Astrocyte (in vitro differentiated cells and primary cell): ENCODE measurements around the gene ANKRD18B. TPM values are rescaled to one million over a fixed set of nuclear protein-coding genes. Genes with fewer than 3 reads are reported as not detected.
"Not testable (repeated sequence)": the region's sequence is repeated elsewhere in the genome, so short reads cannot be mapped to it uniquely, and the experiment has no call there.

Experiments
- DNase-seq: peaks from one replicate; pipeline ENCODE4 v3.0.0-alpha.2; 2010; ENCODE audit warnings: low read depth
- FAIRE-seq: peaks from 2 replicates; lab custom pipeline; 2011; peaks lifted over from hg19 to GRCh38; lab: Jason Lieb, UNC
- H2AFZ ChIP-seq: 2 replicates; pipeline ENCODE4 v1.6.0; 2012; ENCODE audit warnings: low read depth, low read length, inconsistent platforms
- H3K27ac ChIP-seq: 2 replicates; pipeline ENCODE4 v1.5.1; 2011; ENCODE audit warnings: low read depth, low read length, inconsistent platforms
- H3K27me3 ChIP-seq: 2 replicates; pipeline ENCODE4 v1.6.0; 2011; ENCODE audit warnings: low read length, inconsistent platforms; ENCODE audit not compliant: insufficient read depth
- H3K36me3 ChIP-seq: 2 replicates; pipeline ENCODE4 v1.5.1; 2011; ENCODE audit warnings: low read length, inconsistent platforms; ENCODE audit not compliant: insufficient read depth
- H3K4me1 ChIP-seq: 2 replicates; pipeline ENCODE4 v1.5.1; 2011; ENCODE audit warnings: low read length, inconsistent platforms; ENCODE audit not compliant: insufficient read depth
- H3K4me2 ChIP-seq: 2 replicates; pipeline ENCODE4 v1.6.0; 2012; ENCODE audit warnings: low read length, inconsistent platforms
- H3K4me3 ChIP-seq: 2 replicates; pipeline ENCODE4 v1.5.1; 2011; ENCODE audit warnings: low read depth, mild to moderate bottlenecking, low read length, inconsistent platforms; ENCODE audit not compliant: insufficient read depth
- H3K79me2 ChIP-seq: 2 replicates; pipeline ENCODE4 v1.6.0; 2012; ENCODE audit warnings: mild to moderate bottlenecking, low read length, inconsistent platforms; ENCODE audit not compliant: insufficient read depth
- H3K9ac ChIP-seq: 2 replicates; pipeline ENCODE4 v1.6.0; 2012; ENCODE audit warnings: mild to moderate bottlenecking, low read length, inconsistent platforms
- H3K9me3 ChIP-seq: 2 replicates; pipeline ENCODE4 v1.5.1; 2012; ENCODE audit warnings: low read depth, mild to moderate bottlenecking, low read length, inconsistent platforms; ENCODE audit not compliant: insufficient read depth
- H4K20me1 ChIP-seq: 2 replicates; pipeline ENCODE4 v1.6.0; 2012; ENCODE audit warnings: low read length, inconsistent platforms; ENCODE audit not compliant: insufficient read depth
- H3K27ac Mint-ChIP-seq: one replicate; pipeline ENCODE4 v1.8.0; 2021; ENCODE audit warnings: mild to moderate bottlenecking, mixed read lengths; ENCODE audit not compliant: unreplicated experiment
- H3K27me3 Mint-ChIP-seq: one replicate; pipeline ENCODE4 v1.8.0; 2021; ENCODE audit warnings: low read depth, mixed read lengths; ENCODE audit not compliant: unreplicated experiment
- H3K36me3 Mint-ChIP-seq: one replicate; pipeline ENCODE4 v1.8.0; 2021; ENCODE audit warnings: low read depth, mixed read lengths; ENCODE audit not compliant: unreplicated experiment
- H3K4me1 Mint-ChIP-seq: one replicate; pipeline ENCODE4 v1.8.0; 2021; ENCODE audit warnings: low read depth, mixed read lengths; ENCODE audit not compliant: unreplicated experiment
- H3K4me3 Mint-ChIP-seq: one replicate; pipeline ENCODE4 v1.8.0; 2021; ENCODE audit warnings: mild to moderate bottlenecking, moderate library complexity, mixed read lengths; ENCODE audit not compliant: unreplicated experiment
- H3K9me3 Mint-ChIP-seq: one replicate; pipeline ENCODE4 v1.8.0; 2021; ENCODE audit warnings: mild to moderate bottlenecking, mixed read lengths; ENCODE audit not compliant: unreplicated experiment
- EZH2 ChIP-seq: IDR thresholded peaks from 2 replicates; pipeline ENCODE4 v1.6.1; 2012; ENCODE audit warnings: mild to moderate bottlenecking, low read length, inconsistent platforms; ENCODE audit not compliant: insufficient read depth
- total RNA-seq: library from RNA; stranded (reverse); gene quantifications from 2 replicates; pipeline ENCODE4 v1.2.1, GENCODE V29; 2021
- TF ChIP-seq, protein P1 (sequence below): IDR thresholded peaks from 2 replicates; pipeline ENCODE4 v1.5.1; 2011; ENCODE audit warnings: low read depth, mild to moderate bottlenecking, inconsistent platforms, low read length, moderate library complexity; ENCODE audit not compliant: insufficient read depth

The ANKRD18B gene
- total RNA-seq, 1 donor from 2014 or later = 6.3 TPM

GRCh38 chr9:33524306-33524947, 376 bp downstream of the ANKRD18B start:
- Histone ChIP-seq H3K9me3 (no peaks in the 10 kb centered on the region), H3K27me3 (peaks cover 11% of the 10 kb centered on the region), H3K4me3 (peak overlapping the region; percentile 64), H3K27ac (no peak overlapping the region), H4K20me1 (no peaks in the 10 kb centered on the region), H3K9ac (peak overlapping the region; percentile 73), H3K36me3 (no peaks in the 10 kb centered on the region), H2AFZ (peak overlapping the region; percentile 89), H3K79me2 (no peaks in the 10 kb centered on the region), H3K4me2 (peak overlapping the region; percentile 91), H3K4me1 (no peaks in the 10 kb centered on the region)
- Mint-ChIP-seq H3K9me3 (no peaks in the 10 kb centered on the region), H3K27me3 (peaks cover 2% of the 10 kb centered on the region), H3K4me1 (no peaks in the 10 kb centered on the region), H3K36me3 (no peaks in the 10 kb centered on the region), H3K4me3 (peak overlapping the region; percentile 89), H3K27ac (no peak overlapping the region)
- TF ChIP-seq EZH2 = peak; percentile 79
- TF ChIP-seq, protein P1, sequence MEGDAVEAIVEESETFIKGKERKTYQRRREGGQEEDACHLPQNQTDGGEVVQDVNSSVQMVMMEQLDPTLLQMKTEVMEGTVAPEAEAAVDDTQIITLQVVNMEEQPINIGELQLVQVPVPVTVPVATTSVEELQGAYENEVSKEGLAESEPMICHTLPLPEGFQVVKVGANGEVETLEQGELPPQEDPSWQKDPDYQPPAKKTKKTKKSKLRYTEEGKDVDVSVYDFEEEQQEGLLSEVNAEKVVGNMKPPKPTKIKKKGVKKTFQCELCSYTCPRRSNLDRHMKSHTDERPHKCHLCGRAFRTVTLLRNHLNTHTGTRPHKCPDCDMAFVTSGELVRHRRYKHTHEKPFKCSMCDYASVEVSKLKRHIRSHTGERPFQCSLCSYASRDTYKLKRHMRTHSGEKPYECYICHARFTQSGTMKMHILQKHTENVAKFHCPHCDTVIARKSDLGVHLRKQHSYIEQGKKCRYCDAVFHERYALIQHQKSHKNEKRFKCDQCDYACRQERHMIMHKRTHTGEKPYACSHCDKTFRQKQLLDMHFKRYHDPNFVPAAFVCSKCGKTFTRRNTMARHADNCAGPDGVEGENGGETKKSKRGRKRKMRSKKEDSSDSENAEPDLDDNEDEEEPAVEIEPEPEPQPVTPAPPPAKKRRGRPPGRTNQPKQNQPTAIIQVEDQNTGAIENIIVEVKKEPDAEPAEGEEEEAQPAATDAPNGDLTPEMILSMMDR = no peak
- no peak for DNase-seq
- FAIRE-seq = no peak

DNA sequence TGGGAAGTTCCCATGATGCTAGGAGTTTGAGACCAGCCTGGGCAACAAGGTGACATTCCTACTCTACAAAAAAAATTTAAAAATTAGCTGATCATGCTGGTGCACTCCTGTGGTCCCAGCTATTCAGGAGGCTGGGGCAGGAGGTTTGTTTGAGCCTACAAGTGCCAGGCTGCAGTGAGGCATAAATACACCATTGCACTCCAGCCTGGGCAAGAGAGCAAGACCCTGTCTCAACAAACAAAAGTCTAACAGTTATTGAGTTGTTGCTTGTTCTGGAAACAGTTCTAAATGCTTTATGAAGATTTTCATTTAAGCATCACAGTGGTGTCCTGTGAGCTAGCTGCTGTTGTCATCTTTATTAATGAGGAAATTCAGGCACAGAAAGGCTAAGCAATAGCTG, 4.0 kb downstream of the ANKRD18B start:
- not testable (repeated sequence) for H3K27me3 Mint-ChIP-seq, H3K9me3 Mint-ChIP-seq, H3K27ac Mint-ChIP-seq, H3K27ac ChIP-seq, H3K4me1 ChIP-seq, H3K36me3 Mint-ChIP-seq, H2AFZ ChIP-seq, H3K79me2 ChIP-seq, H3K4me3 Mint-ChIP-seq, H3K9me3 ChIP-seq, H3K4me2 ChIP-seq, H3K9ac ChIP-seq, FAIRE-seq, H4K20me1 ChIP-seq, DNase-seq, H3K36me3 ChIP-seq, H3K4me1 Mint-ChIP-seq, H3K4me3 ChIP-seq
- peaks cover 11% of the 10 kb centered on the region for H3K27me3 ChIP-seq

DNA sequence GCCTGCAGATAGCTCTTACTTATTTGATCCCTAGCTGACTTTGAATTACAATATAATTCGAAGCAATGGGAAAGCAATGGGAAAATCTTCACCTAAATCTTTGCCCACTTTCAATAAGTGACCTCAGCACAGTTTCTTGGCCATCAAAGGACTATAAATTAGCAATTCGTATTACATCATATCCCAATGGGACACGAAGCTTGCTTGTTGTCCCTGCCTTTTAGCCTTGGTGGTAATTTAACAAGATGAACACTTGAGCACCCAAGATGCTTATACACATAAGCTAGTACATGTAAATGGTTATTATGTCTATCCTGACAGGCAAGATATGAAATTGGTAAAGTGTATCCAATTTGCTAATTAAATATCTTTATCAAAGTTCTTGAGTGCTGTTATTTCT, 9.9 kb downstream of the ANKRD18B start:
- H3K4me3 ChIP-seq, H3K36me3 ChIP-seq, H4K20me1 ChIP-seq, H3K79me2 ChIP-seq, FAIRE-seq, H3K9ac ChIP-seq, H3K36me3 Mint-ChIP-seq, H3K27ac Mint-ChIP-seq, H3K4me1 ChIP-seq, DNase-seq, H3K9me3 ChIP-seq, H2AFZ ChIP-seq, H3K4me2 ChIP-seq, H3K9me3 Mint-ChIP-seq, H3K27me3 Mint-ChIP-seq, H3K4me1 Mint-ChIP-seq, H3K27ac ChIP-seq, H3K4me3 Mint-ChIP-seq, H3K27me3 ChIP-seq: not testable (repeated sequence)
